GM21515 (cell line): ENCODE data around the gene NFKB1.
"Not testable (repeated sequence)": the region's sequence is repeated elsewhere in the genome, so short reads cannot be mapped to it uniquely, and the experiment has no call there.

Source experiments
- ATAC-seq: cut with Tn5 transposase; IDR thresholded peaks from one replicate; pipeline ENCODE4 v1.9.1; 2021; ENCODE audit not compliant: unreplicated experiment

The NFKB1 gene

DNA sequence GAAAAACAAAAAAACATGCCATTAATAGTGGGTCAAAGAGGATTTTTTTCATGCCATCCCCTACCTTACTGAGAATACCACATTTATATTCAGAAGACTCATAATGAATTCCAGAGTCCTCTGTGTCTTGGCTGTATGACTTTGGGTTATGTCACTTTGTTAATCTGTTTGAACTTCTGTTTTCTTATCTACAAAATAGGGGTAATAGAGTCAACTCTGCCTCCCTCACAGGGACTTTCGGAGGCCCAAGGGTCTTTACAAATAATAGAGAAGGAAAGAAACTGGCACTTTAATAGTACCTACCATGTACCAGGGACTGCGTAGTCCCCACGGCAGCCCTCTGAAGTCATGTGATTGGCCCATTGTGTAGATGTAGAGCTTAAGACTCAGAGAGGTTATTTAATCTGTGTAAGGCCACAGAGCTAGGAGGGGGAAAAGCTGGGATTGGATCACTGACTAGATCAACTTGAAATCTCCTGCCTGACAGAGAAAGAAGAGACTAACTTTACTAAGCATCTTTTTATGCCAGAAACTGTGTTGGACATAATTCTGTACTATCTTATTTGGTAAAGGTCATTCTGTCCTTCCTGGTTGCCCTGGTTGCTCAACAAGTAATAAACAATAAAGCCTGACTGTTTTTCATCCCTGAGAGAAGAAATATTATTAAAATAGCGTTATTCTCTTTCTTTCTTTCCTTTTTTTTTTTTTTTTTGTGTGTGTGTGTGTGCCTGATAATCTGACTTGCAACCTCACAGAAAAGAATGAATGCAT lies 59.6 kb downstream of the NFKB1 start:
- no peak for ATAC-seq

DNA sequence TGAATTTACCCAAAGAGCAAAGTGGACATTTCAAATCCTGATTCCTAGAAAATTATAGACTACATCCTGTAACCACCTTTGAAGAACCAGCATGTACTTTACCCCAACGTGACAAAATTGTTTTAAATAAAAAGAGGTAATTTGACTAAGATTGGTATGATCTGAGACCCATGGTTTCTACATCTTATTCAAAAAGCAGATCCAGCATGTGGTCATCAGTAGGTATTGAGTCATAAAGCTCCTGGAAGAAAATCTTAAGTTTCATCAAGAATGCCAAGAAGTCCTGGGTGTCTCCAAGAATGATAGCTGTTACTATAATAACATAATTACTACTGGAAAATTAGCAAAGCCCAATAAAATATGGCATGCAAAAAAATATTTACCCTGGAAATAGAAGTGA lies 61.8 kb downstream of the NFKB1 start:
- no peak for ATAC-seq

DNA sequence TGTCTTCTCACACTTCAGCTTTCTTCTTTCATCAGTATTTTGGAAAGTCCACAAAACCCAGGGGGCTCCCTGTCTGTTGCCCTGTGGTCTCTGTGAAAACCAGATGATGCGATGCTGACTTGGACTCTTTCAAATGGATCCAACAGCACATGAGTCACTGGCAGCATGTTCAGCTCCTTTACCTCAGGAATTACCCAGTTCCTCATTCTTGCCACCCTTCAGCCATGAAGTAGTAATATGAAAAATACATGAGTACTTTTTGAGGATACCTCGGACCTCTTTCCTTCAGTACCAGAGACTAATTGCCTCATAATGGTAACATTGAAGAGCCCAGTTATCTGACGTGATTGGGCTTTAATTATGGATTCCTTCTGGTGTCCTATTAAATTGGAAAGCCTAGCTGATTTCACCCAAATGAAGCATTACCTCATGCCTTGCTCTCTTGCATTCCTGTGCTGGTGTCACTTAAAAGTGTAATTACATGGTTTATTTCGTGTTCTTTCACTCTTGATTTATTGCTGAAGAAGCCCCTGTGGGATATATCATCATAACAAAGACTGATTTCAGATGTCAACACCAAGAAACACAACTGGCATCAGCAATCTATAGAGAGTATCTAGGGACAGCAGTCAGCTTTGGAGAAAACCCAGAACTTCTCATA lies 63.4 kb downstream of the NFKB1 start:
- peak; percentile 79 for ATAC-seq

DNA sequence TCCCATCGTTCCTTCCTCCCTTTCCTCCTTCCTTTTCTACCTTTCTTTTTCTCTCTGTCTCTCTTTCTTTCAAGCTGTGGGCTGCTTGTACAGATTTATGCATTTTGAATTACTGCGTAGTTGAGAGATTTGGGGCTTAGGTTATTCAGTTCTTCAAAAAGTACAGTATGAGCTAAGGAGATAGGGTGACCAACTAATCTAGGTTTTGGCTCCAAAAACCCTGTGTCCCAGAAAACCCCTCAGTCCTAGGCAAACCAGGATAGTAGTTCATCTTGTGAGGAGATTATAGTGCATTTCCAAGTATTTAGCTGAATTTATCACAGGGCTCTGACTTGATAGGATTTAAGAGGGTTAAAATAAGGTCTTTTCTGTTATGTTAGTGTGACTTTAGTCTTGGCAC lies 64.5 kb downstream of the NFKB1 start:
- ATAC-seq = no peak

DNA sequence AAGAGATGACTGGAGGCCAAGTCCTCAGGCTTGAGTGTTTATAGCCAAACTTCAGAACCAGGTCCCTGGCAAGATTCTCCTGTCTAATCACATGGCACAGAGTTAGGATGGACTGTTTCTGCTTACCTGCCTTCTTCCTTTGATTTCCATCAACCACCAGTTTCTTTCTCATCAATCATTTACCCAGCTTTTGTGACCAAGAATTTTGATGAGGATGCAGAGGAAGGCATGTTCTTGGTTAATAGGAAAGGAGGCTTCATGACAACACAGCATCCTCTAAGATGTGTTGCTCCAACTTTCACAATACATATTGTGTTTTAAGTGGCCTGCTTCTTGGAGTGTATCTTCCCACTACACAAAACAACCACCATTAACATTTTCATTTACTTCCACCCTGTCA lies 65.3 kb downstream of the NFKB1 start:
- no peak for ATAC-seq

GRCh38 chr4:102567427-102567826 lies 66.3 kb downstream of the NFKB1 start:
- ATAC-seq = no peak

DNA sequence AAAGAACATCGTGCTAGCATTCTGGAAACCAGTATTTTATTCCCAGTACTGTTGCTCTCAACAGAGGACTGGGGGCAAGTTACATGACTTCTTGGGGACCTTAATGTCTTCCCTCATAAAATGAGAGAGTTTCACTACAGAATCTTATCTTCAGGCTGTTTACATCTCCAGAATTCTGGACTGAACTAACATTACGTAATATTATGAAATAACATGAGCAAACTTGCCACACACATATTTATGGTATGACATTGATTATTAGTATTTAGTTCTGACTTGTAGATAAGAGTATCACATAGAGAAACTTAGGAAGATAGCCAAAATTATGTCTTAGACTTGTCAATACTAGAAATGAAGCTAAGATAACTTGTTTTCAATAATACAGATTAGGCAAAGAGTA lies 68.0 kb downstream of the NFKB1 start:
- no peak for ATAC-seq

GRCh38 chr4:102570211-102570610 lies 69.1 kb downstream of the NFKB1 start:
- not testable (repeated sequence) for ATAC-seq

- no peak for ATAC-seq
Measured at GRCh38 chr4:102572452-102572851, 71.3 kb downstream of the NFKB1 start.

DNA sequence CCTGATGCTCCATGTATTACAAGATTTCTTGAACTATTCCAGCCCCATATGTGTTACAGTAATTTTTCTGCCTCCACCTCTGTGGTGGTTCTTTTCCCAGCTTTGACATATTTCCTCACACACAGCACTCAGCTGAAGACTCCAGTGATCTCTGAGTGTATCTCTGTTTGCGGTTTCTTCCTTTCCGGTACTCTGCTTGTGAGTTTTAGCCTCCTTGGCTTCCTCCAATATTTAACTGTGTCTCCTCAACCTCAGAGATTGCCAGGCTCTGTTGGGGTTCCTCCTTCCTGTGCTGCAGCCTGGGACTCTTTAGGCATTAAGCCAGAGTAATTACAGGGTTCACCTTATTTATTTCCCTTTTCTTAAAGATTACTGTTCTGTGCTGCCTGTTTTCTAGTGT lies 73.2 kb downstream of the NFKB1 start:
- ATAC-seq = no peak

GRCh38 chr4:102575369-102576129 lies 74.4 kb downstream of the NFKB1 start:
- ATAC-seq = no peak

DNA sequence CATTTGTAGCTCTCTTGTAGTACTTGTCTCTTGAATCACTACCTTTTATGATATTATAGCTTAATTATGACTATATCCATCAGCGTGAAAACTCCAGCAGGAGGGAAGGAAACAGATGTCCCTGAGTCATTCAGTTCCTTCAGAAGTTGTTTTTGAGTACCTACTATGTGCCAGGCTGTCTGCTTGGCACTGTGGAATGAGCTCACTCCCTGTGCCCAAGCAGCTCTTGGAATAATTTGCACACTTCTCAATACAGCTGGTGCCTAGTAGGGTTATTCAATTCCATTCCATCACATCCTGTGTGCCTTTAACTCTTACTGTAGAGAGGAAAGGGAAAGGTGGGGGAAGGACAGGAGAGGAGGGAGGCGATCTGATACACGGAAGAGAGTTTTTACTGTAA lies 77.1 kb downstream of the NFKB1 start:
- no peak for ATAC-seq

GRCh38 chr4:102578819-102579218 lies 77.7 kb downstream of the NFKB1 start:
- no peak for ATAC-seq

- ATAC-seq = no peak
Measured at GRCh38 chr4:102579794-102580462, 78.8 kb downstream of the NFKB1 start.

DNA sequence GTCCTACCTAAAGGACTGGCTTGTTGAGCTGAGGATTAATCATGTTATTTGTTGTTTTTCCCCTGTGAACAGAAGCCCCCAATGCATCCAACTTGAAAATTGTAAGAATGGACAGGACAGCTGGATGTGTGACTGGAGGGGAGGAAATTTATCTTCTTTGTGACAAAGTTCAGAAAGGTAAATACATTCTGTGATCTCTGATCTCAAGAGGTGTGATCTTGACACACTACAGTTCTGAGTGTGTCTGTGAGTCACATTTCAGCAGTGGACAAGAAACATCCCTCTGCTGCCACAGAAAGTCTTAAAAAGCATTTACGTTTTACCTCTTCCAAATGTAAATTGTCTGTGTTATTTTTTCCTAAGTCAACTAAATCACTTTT lies 79.3 kb downstream of the NFKB1 start:
- ATAC-seq = no peak

DNA sequence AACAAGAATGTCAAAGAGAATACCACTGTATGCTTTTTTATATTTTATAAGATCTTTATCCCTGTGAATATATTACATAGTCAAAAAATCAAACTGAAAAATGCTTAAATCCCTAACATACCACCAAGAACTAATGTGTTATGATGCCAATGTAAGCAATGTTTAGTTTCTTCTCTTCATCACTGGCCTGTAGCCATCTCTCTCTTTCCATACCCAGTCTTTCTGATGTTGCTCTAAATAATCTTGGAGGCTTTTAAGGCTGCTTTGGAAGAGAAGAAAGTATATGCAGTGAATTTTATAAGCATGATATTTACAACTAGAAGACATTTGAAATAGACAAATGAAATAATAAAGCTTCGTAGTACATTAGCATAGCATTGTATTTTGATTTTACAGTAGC lies 82.9 kb downstream of the NFKB1 start:
- ATAC-seq = no peak

DNA sequence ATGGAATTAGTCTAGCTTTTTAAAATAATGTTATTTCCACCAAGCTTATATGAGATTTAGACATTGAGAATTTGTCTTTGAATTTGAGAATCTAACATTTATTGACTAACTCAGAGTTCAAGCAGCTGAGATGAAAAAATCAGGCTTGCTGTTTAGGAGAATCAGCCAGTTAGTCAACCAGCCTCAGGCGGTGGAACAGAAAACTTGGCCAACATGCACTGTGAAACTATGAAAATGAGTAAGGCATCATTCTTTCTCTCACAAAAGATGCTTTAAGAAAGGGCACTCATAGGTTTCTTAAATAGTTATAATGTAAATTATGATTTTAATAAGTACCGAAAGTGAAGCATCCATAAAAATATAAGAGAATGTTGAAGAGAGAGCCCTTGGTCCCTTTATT lies 84.2 kb downstream of the NFKB1 start:
- no peak for ATAC-seq

GRCh38 chr4:102586002-102586643 lies 85.0 kb downstream of the NFKB1 start:
- ATAC-seq = peak; percentile 45

DNA sequence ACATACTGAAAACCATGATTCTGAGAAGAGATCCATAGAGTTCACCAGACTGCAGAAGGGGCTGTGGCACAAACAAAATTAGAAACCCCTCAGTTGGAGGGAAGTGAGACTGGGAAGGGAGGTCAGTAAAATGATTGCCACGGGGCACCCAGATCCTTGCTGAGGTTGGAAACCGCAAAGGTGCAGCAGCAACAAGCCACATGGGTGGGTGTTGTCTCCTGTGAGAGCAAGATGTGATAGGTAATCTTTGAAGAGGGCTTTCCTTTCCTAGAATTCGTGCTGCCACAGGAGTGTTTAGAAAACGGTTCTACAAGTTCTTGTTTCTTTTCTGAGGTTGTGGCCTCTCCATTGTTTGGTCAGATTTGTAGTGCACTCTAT lies 85.5 kb downstream of the NFKB1 start:
- ATAC-seq = peak; percentile 45

- no peak for ATAC-seq
Measured at GRCh38 chr4:102589743-102590142, 88.6 kb downstream of the NFKB1 start.

DNA sequence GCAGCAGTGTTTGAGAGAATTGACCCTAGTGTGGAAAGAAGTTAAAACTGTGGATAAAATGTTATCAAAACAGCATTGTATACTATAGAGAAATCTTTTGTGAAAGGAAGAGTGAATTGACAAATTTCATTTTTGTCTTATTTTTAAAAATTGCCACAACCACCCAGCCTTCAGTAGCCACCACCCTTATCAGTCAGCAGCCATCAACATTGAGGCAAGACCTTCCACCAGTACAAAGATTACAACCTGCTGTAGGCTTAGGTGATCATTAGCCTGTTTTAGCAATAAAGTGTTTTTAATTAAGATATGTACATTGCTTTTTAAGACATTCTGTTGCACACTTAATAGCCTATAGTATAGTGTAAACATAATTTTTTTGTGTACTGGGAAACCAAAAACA lies 91.1 kb downstream of the NFKB1 start:
- no peak for ATAC-seq
